Testis (tissue), 2 donors: Measurements from ENCODE around the gene ALAD.

Experiments used
- CTCF ChIP-seq, 3 experiments: fragments of 450-650 bp in 2 of 3; fragments of 200-600 bp in 1 of 3; sonication (generic) in 1 of 3; IDR thresholded peaks; one replicate each; pipeline ENCODE4 v1.5.1; 2016 to 2019; ENCODE audit warnings: antibody characterized with exemption in 3 of 3, mild to moderate bottlenecking in 2 of 3, moderate library complexity in 1 of 3
- POLR2A ChIP-seq: fragments of 450-650 bp; IDR thresholded peaks from one replicate; pipeline ENCODE4 v1.6.1; 2017; ENCODE audit warnings: antibody characterized with exemption, mild to moderate bottlenecking, moderate library complexity

GRCh38 chr9:113363336-113363735, 37.7 kb downstream of the ALAD start:
- TF ChIP-seq POLR2A: no peak
- no peak for TF ChIP-seq CTCF (IDR thresholded peaks at IDR 0.05)
